WTC11 (cell line): ENCODE results near the gene NUDT12.

Source experiments
- CREB1 ChIP-seq: sonication (generic); formaldehyde crosslinking; IDR thresholded peaks from 2 replicates; pipeline ENCODE4 v1.8.0; 2023; ENCODE audit warnings: mild to moderate bottlenecking, missing genetic modification reagents
- CTCF ChIP-seq: fragments of 200-600 bp; IDR thresholded peaks from 2 replicates; pipeline ENCODE4 v1.8.0; 2022; ENCODE audit warnings: antibody characterized with exemption
- E2F1 ChIP-seq: sonication (generic); formaldehyde crosslinking; IDR thresholded peaks from 2 replicates; pipeline ENCODE4 v1.8.0; 2022; ENCODE audit warnings: mild to moderate bottlenecking, missing genetic modification reagents
- KAT7 ChIP-seq: sonication (generic); formaldehyde crosslinking; IDR thresholded peaks from 2 replicates; pipeline ENCODE4 v1.8.1; 2023; ENCODE audit warnings: missing genetic modification reagents, mild to moderate bottlenecking, borderline replicate concordance
- NFE2L1 ChIP-seq: sonication (generic); formaldehyde crosslinking; IDR thresholded peaks from 2 replicates; pipeline ENCODE4 v1.8.1; 2023; ENCODE audit warnings: missing genetic modification reagents
- NR3C1 ChIP-seq: sonication (generic); formaldehyde crosslinking; conservative IDR thresholded peaks from 2 replicates; pipeline ENCODE4 v1.8.1; 2023; ENCODE audit warnings: low read depth, mild to moderate bottlenecking, missing genetic modification reagents
- TCF7 ChIP-seq: sonication (generic); formaldehyde crosslinking; IDR thresholded peaks from 2 replicates; pipeline ENCODE4 v1.8.0; 2022; ENCODE audit warnings: mild to moderate bottlenecking, low read depth, missing genetic modification reagents, moderate library complexity
- TF ChIP-seq, protein P1 (sequence below): sonication (generic); formaldehyde crosslinking; IDR thresholded peaks from 2 replicates; pipeline ENCODE4 v1.8.1; 2022; ENCODE audit warnings: mild to moderate bottlenecking, missing genetic modification reagents, moderate library complexity, borderline replicate concordance
- TF ChIP-seq, protein P2 (sequence below): sonication (generic); formaldehyde crosslinking; IDR thresholded peaks from 2 replicates; pipeline ENCODE4 v1.8.1; 2022; ENCODE audit warnings: low read depth, mild to moderate bottlenecking, moderate library complexity, missing genetic modification reagents, borderline replicate concordance

DNA sequence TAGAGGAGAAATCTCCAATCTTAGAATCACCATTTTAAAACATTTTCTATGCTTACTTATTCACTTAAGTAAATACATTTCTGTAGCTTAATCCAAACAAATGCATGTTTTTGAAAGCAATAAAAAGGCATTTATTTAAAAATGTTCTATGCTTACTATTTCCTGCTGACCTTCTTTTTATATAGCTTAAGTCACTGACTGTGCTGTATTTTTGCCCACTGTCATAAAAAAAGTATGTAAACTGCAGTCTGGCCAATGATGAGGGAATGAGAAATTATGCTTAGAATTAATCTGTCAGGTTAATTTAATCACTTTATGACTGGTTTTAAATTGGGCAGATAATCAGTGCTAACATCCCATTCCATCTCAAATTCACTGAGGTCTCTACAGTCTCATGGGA, 20.1 kb downstream of the NUDT12 start:
- TF ChIP-seq NFE2L1 (CRISPR knock-in tag) (no peak), NR3C1 (CRISPR knock-in tag) (no peak), TCF7 (no peak), CTCF (no peak), E2F1 (no peak), KAT7 (CRISPR knock-in tag) (no peak), CREB1 (no peak)
- TF ChIP-seq, protein P1, sequence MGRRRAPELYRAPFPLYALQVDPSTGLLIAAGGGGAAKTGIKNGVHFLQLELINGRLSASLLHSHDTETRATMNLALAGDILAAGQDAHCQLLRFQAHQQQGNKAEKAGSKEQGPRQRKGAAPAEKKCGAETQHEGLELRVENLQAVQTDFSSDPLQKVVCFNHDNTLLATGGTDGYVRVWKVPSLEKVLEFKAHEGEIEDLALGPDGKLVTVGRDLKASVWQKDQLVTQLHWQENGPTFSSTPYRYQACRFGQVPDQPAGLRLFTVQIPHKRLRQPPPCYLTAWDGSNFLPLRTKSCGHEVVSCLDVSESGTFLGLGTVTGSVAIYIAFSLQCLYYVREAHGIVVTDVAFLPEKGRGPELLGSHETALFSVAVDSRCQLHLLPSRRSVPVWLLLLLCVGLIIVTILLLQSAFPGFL (CRISPR knock-in tag) = no peak
- TF ChIP-seq, protein P2, sequence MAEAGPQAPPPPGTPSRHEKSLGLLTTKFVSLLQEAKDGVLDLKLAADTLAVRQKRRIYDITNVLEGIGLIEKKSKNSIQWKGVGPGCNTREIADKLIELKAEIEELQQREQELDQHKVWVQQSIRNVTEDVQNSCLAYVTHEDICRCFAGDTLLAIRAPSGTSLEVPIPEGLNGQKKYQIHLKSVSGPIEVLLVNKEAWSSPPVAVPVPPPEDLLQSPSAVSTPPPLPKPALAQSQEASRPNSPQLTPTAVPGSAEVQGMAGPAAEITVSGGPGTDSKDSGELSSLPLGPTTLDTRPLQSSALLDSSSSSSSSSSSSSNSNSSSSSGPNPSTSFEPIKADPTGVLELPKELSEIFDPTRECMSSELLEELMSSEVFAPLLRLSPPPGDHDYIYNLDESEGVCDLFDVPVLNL = no peak
